Stimulated activated CD4-positive, alpha-beta T cell treated with anti-CD3 and anti-CD28 coated beads, Interleukin-15, amount 100 ng/mL, for 1 hour (primary cell): ENCODE measurements around the gene MSI1.

Experiments used
- DNase-seq, 2 donors: peaks; one replicate each; pipeline ENCODE4 v3.0.0-alpha.2; 2020; ENCODE audit warnings: low read depth in 1 of 2, low spot score in 1 of 2

MSI1 gene

GRCh38 chr12:120324841-120325417 lies 44.0 kb downstream of the MSI1 start:
- no peak for DNase-seq

GRCh38 chr12:120323772-120324171 lies 45.2 kb downstream of the MSI1 start:
- DNase-seq = no peak

- DNase-seq = no peak
These were observed 47.4 kb downstream of the MSI1 start for GRCh38 chr12:120321382-120322202.

DNA sequence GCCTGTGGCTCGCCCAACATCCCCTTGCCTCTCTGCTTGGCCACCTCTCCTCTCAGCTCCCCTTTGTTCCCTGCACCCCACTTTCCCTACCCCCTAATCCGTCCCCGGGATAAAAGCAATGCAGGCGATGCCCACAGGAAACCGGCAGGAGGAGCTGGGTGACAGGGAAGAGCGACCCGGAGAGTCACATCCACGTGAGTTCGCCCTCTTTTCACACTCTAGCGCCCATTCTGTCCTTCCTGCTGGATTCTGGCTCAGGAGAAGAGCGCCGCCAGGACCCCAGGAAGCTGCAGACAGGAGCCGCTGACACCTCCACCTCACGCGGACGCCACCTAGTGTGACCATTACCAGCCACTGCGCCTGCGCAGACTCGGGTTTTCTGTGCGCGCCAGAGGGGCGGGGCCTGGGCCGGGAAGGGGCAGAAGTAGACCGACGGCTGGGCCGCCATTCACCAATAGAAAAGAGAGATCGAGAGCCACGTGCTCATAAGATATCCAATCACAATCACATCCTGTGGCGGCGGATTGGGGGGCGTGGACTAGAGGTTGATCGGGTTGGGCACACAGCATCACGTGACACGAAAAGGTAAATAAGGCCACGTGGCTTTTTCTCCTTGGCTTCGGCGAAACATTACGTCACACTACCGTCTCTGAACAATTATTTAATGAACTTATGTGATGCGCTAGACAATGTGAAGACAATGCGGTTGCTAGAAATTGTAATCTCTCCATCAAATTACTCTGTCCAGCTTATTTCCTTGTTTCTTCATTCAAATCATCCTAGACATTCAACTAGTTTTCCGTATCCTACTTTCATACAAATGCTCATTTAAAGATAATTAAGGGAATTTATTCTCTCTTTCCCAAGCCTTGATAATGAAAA lies 51.5 kb downstream of the MSI1 start:
- peak; percentile 99 to 100 for DNase-seq

- no peak for DNase-seq
These were observed 52.2 kb downstream of the MSI1 start for GRCh38 chr12:120316798-120317223.

DNA sequence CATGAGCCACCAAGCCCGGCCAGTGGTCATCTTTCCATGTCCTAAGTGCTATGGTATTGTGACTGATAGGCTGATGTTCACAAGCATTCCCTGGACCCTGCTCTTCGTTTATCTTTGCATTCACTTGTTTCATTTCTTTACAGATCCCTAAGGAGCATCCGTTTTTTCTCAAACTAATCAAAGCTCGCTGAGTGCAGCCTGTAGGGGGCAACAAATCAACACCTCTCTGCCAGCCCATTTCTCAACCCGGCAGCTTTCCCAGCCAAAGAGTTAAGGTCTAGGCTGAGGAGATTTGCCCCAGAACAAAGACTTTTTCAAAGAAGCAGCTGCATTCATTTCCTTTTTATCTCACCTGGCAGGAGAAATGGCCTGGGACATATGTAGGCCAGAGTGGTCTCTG lies 54.7 kb downstream of the MSI1 start:
- no peak for DNase-seq

- DNase-seq = peak; percentile 71 to 75
These were observed 66.8 kb downstream of the MSI1 start, which contains the start of gene SIRT4 for GRCh38 chr12:120301962-120302815. TSS of gene SIRT4 (plus strand) at chr12:120302321. CDS start at chr12:120303562, 1,241 bp downstream.

DNA sequence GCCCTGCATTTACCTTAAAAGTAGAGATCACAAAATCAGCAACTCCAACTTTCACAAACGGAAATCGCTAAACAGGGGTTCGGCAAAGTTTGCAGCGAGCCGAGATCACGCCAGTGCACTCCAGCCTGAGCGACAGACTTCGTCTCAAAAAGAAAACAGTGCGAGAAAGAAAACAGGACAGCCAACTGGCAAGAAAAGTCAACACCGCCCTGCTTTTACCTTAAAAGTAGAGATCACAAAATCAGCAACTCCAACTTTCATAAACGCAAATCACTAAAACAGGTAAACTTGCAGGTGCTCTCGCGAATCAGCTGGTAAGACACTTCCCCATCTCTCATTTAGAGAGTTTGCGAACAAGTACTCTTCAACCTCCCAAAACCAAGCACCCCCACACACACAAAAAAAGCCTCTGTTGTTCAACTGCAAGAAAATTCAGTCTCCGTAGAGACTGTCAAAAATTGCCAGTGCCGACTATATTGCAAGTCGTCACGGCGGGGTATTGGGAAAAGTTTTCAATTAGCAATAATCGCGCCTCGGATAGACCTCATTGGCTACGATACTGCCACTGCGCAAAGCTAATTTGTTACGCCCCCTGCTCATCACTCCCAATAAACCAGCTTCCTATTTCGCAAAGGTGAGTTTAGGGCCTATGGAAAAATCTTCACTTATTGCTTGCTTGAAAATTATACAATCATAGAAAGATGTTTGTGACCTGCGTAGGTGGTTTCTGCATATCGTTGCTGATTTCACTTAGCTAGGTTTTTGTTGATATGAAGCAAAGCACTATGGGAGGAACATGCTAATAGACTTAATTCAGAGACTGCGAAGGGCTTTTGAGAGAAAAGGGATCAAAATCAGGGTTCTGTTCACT lies 76.1 kb downstream of the MSI1 start, which contains the start of gene RNU4-1:
Gene RNU4-1 (minus strand): TSS at position 577 of the 871 bp plus-strand sequence.
- peak; percentile 43 to 52 for DNase-seq

DNA sequence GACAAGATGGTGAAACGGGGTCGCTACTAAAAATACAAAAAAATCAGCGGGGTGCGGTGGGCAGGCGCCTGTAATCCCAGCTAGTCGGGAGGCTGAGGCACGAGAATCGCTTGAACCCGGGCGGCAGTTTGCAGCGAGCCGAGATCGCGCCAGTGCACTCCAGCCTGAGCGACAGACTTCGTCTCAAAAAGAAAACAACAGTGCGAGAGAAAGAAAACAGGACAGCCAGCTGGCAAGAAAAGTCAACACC lies 76.6 kb downstream of the MSI1 start:
- no peak for DNase-seq
